HCT116 (cell line): ENCODE measurements around the gene SKAP1.

Experiments used
- CTCF ChIP-seq, 3 experiments: fragments of 200-600 bp in 1 of 3; sonication (generic) in 1 of 3; IDR thresholded peaks in 2 of 3; conservative IDR thresholded peaks in 1 of 3; 2 replicates each; pipeline ENCODE4 v1.5.1; 2012 to 2017; ENCODE audit warnings: low read depth in 2 of 3, low read length in 2 of 3, antibody characterized with exemption in 1 of 3, borderline replicate concordance in 1 of 3, control low read depth in 1 of 3, mild to moderate bottlenecking in 1 of 3, mixed read lengths in 1 of 3, mixed run types in 1 of 3, moderate library complexity in 1 of 3; ENCODE audit not compliant: insufficient read depth in 1 of 3
- EGR1 ChIP-seq: IDR thresholded peaks from 2 replicates; pipeline ENCODE4 v1.6.1; 2012; ENCODE audit warnings: low read depth
- EZH2 ChIP-seq: fragments of 200-600 bp; sonication (generic); IDR thresholded peaks from 2 replicates; pipeline ENCODE4 v1.6.1; 2017; ENCODE audit warnings: antibody characterized with exemption, mixed run types
- POLR2A ChIP-seq: IDR thresholded peaks from 2 replicates; pipeline ENCODE4 v1.7.0; 2011; ENCODE audit warnings: borderline replicate concordance; ENCODE audit not compliant: insufficient read depth, insufficient read length; ENCODE audit errors: extremely low read depth
- POLR2AphosphoS5 ChIP-seq: IDR thresholded peaks from 2 replicates; pipeline ENCODE4 v1.6.1; 2011; ENCODE audit warnings: mild to moderate bottlenecking, low read depth, low read length, moderate library complexity
- RAD21 ChIP-seq: IDR thresholded peaks from 2 replicates; pipeline ENCODE4 v1.6.1; 2012; ENCODE audit warnings: low read depth, mild to moderate bottlenecking
- SP1 ChIP-seq: IDR thresholded peaks from 2 replicates; pipeline ENCODE4 v1.6.1; 2012; ENCODE audit warnings: low read depth
- SRF ChIP-seq: IDR thresholded peaks from 2 replicates; pipeline ENCODE4 v1.6.1; 2012; ENCODE audit warnings: low read depth
- YY1 ChIP-seq: IDR thresholded peaks from 2 replicates; pipeline ENCODE4 v1.6.1; 2011; ENCODE audit warnings: low read length, low read depth, moderate library complexity, mild to moderate bottlenecking; ENCODE audit not compliant: insufficient replicate concordance; ENCODE audit errors: extremely low read depth

DNA sequence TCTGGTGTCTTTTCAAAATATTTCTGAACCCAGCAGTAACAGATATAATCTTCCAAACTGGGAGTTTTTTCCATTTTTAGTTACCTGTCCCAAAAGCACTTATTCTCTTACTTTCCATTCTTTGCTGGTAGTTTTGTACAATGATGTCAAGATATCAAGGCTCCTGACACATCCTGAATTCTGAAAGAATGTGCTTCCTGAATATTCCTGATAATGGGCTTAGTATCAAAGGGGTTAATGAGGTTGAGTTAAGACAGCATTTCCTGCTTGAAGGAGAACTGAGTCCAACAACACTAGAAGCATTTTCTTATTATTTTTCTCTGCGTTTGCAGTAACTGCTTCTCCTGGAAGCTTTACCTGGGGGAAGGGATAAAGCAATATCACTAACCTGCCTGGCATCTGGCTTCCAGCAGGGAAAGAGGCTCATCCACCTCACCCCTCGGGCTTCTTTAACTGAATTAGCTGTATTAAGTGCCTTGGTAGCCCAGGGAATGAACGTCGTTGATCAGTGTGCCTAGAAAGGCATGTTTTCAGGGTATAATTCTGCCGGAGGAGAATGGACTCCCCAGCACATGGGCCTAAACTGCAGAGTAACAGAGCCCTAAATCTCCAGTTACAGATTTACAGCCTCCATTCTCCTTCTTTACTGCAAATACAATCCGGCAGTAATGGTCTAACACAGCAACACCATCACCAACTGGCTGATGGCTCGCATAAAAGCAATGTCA lies 188.1 kb downstream of the SKAP1 start:
- TF ChIP-seq POLR2A = no peak
- TF ChIP-seq EGR1 = no peak
- no peak for TF ChIP-seq CTCF (IDR thresholded peaks at IDR 0.05 in 2 of 3, conservative IDR thresholded peaks at IDR 0.05 in 1 of 3; ENCODE audit: borderline replicate concordance in 1 of 3, insufficient read depth in 1 of 3, low read depth in 2 of 3, low read length in 2 of 3)
- no peak for TF ChIP-seq SP1
- no peak for TF ChIP-seq EZH2
- no peak for TF ChIP-seq YY1
- TF ChIP-seq POLR2AphosphoS5 = no peak
- TF ChIP-seq RAD21 = no peak
- TF ChIP-seq SRF = no peak
